ENCODE data around the gene SBF1.

DNA sequence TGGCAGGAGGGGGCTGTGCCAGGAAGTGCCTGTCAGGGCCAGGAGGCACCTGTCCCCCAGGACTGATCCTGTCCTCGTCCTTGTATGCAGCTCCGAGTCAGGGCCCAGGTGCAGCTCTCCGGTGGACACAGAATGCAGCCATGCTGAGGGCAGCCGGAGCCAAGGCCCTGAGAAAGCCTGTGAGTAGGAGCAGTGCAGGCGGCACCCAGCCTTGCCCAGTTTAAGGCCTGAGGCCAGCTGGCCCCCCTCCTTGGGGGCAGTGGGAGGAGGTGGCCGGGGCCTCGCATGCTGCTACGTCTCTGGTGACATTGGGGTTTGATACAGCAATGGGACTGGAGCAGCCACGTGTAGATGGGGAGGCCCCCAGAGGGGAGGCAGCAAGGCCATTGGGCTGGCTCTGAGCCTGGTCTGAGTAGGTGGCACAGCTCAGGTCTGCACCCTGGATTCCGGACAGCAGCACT is 34.9 kb downstream of the SBF1 start:
- no peak for TF ChIP-seq SUZ12 (IDR thresholded peaks at IDR 0.05; ENCODE audit: extremely low read depth, insufficient read depth, insufficient read length)
- TF ChIP-seq ZNF274 (IDR thresholded peaks at IDR 0.05; ENCODE audit: low read depth, low read length) = no peak
